GM06990 (cell line): Measurements from ENCODE around the gene RGS13.

Experiments
- DNase-seq: peaks from one replicate; pipeline ENCODE4 v3.0.0-alpha.2; 2011; ENCODE audit not compliant: insufficient read length; ENCODE audit errors: extremely low read depth
- H3K27me3 ChIP-seq: replicated peaks from 2 replicates; pipeline ENCODE4 v1.6.0; 2011; ENCODE audit warnings: low read length; ENCODE audit not compliant: control insufficient read depth, insufficient read depth
- H3K36me3 ChIP-seq: 2 replicates; pipeline ENCODE4 v1.5.1; 2011; ENCODE audit warnings: low read length; ENCODE audit not compliant: control insufficient read depth, insufficient read depth
- H3K4me3 ChIP-seq: replicated peaks from 2 replicates; pipeline ENCODE4 v1.5.1; 2011; ENCODE audit warnings: low read depth, mild to moderate bottlenecking, control low read depth, low read length
- CTCF ChIP-seq: IDR thresholded peaks from 2 replicates; pipeline ENCODE4 v1.5.1; 2011; ENCODE audit warnings: low read length, control low read depth, mild to moderate bottlenecking, inconsistent platforms; ENCODE audit not compliant: insufficient read depth, poor library complexity, severe bottlenecking

The RGS13 gene

DNA sequence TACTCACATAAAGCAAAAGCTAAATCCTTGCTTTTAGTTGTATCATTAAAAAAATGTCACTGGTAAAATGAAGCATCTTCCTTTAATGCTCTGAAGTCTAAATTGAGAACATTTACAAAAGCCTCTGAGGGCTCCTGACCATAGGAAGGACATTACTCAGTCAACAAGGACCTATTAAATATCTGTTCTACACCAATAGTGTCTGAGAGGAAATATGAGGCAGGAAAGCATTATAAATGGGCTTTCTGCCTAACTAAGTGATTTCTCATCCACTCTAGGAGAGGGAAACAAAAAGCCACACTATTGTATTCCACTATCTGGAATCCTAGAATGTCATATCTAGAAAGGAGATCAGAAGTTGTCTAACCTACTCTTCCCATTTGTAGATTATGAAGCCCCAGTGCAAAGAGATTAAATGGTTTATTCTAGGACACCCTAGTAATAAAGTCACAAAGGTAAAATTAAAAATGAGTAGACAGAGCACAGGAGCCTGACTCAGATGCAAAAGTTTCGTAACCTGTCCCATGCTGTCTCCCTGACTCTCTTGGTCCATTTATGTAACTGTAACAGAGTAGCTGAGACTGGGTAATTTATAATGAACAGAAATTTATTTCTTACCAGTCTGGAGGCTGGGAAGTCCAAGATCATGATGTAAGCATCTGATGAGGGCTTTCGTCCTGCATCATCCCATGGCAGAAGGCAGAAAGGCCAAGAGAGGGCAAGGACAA, 42.8 kb upstream of the RGS13 start:
- TF ChIP-seq CTCF: no peak
- no peaks in the 10 kb centered on the region for H3K36me3 ChIP-seq
- no peak for DNase-seq
- no peaks in the 10 kb centered on the region for H3K27me3 ChIP-seq
- no peak overlapping the region for H3K4me3 ChIP-seq

DNA sequence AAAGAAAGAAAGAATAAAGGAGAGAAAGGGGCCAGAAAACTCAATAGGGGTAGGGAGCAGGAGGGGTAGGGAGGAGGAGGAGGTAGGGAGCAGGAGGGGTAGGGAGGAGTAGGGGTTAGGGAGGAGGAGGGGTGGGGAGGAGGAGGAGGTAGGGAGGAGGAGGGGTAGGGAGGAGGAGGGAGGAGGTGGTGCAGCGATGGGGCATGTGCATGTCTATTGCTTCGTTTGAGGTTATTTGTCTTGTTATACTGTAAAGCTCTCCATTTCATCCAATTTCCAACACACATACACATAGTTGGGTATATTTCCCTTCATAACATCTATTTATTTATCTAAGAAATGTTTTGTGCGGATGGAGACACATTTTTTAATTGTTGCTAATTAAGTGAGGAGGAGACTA, 40.6 kb upstream of the RGS13 start:
- H3K27me3 ChIP-seq: no peaks in the 10 kb centered on the region
- DNase-seq: no peak
- no peak for TF ChIP-seq CTCF
- no peaks in the 10 kb centered on the region for H3K36me3 ChIP-seq
- no peak overlapping the region for H3K4me3 ChIP-seq

DNA sequence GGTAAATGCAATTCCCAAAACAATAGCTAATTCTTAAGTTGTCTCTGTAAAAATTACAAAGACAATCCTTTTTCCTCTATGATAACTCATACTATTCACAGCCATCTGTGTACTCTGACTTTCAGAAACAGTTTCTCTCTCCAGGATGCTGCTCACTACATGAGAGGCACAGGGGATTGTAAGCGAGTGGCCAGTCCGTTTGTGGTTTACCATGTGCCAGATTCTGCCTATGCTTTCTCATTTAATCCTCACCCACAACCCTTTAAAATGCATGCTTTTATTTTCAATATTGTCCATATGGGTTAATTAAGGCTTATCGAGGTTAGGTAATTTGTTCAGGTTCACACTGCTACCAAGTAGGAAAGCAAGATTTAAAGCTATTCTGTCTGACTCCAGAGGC, 37.4 kb upstream of the RGS13 start:
- Histone ChIP-seq H3K27me3 (no peaks in the 10 kb centered on the region), H3K36me3 (no peaks in the 10 kb centered on the region), H3K4me3 (no peak overlapping the region)
- no peak for TF ChIP-seq CTCF
- DNase-seq: no peak

- no peak for DNase-seq
- Histone ChIP-seq H3K36me3 (no peaks in the 10 kb centered on the region), H3K4me3 (no peak overlapping the region), H3K27me3 (no peaks in the 10 kb centered on the region)
- no peak for TF ChIP-seq CTCF
Measured at GRCh38 chr1:192600275-192600674, 35.7 kb upstream of the RGS13 start.

DNA sequence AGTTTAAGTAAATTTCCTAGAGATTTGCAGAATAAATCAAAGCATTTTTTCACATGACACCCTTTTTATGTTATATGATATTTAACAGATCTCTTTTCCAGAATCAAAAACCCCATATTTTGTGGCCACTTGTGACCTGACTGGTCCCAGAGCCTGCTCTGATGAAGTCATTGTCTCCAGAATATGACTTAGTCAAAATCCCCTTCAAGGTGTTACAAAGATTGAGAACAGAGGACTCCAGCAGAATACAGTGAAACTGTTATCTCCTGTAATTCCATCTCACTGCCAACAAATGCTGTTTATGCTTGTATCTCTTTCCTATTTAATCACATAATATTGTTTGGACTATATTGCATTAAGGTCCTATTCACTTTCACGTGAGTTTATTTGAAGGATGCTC, 34.8 kb upstream of the RGS13 start:
- no peaks in the 10 kb centered on the region for H3K36me3 ChIP-seq
- no peak overlapping the region for H3K4me3 ChIP-seq
- no peaks in the 10 kb centered on the region for H3K27me3 ChIP-seq
- no peak for DNase-seq
- TF ChIP-seq CTCF: no peak

DNA sequence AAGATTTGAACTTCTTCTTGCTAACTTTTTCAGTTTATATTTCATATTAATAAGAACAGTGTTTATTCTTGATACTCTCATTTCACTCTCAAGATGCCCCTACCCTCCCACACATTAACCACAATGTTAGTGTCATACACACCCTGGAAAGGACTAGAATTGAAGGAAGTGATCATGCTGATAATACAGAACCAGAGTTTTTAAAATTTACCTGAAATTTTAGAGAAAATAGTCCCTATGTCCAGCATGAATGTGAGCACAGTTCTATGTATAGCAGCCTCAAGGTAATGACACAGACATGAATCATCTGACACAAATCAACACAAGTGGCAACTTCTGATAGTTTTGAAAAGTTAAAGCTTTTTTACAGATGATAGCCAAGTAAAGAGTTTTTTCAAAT, 34.4 kb upstream of the RGS13 start:
- no peak overlapping the region for H3K4me3 ChIP-seq
- no peaks in the 10 kb centered on the region for H3K27me3 ChIP-seq
- TF ChIP-seq CTCF: no peak
- no peaks in the 10 kb centered on the region for H3K36me3 ChIP-seq
- no peak for DNase-seq
